NCI-H345 treated with DMSO at 0.1 percent for 48 hours (cell line): Measurements from ENCODE around the gene SPINT2.
"Not testable (repeated sequence)": the region's sequence is repeated elsewhere in the genome, so short reads cannot be mapped to it uniquely, and the experiment has no call there.

ENCODE experiments used
- DNase-seq: peaks from one replicate; lab custom pipeline; 2025; ENCODE audit not compliant: unreplicated experiment; lab: John Stamatoyannopoulos, UW

The SPINT2 gene

GRCh38 chr19:38234615-38235014 is 29.8 kb upstream of the SPINT2 start:
- no peak for DNase-seq

GRCh38 chr19:38239816-38240215 is 24.6 kb upstream of the SPINT2 start:
- no peak for DNase-seq

- no peak for DNase-seq
Measured at GRCh38 chr19:38243279-38243673, 21.1 kb upstream of the SPINT2 start.

- no peak for DNase-seq
Measured at GRCh38 chr19:38245826-38246498, 18.4 kb upstream of the SPINT2 start.

GRCh38 chr19:38247126-38247525 is 17.2 kb upstream of the SPINT2 start:
- DNase-seq, result no peak

GRCh38 chr19:38247734-38248268 is 16.6 kb upstream of the SPINT2 start:
- no peak for DNase-seq

GRCh38 chr19:38248421-38248820 is 16.0 kb upstream of the SPINT2 start:
- DNase-seq, result no peak

- no peak for DNase-seq
Measured at GRCh38 chr19:38250428-38250820, 13.9 kb upstream of the SPINT2 start.

GRCh38 chr19:38250821-38251563 is 13.4 kb upstream of the SPINT2 start:
- no peak for DNase-seq

- no peak for DNase-seq
Measured at GRCh38 chr19:38251564-38252051, 12.8 kb upstream of the SPINT2 start.

- no peak for DNase-seq
Measured at GRCh38 chr19:38252385-38252784, 12.0 kb upstream of the SPINT2 start.

GRCh38 chr19:38252941-38253691 is 11.3 kb upstream of the SPINT2 start:
- DNase-seq, result no peak

- DNase-seq, result no peak
Measured at GRCh38 chr19:38253788-38254187, 10.6 kb upstream of the SPINT2 start.

- DNase-seq, result no peak
Measured at GRCh38 chr19:38255383-38256014, 8.9 kb upstream of the SPINT2 start.

GRCh38 chr19:38261942-38262341 is 2.4 kb upstream of the SPINT2 start:
- DNase-seq, result not testable (repeated sequence)

GRCh38 chr19:38262585-38263268 is 1.6 kb upstream of the SPINT2 start:
- no peak for DNase-seq

GRCh38 chr19:38263689-38264485 is 486 bp upstream of the SPINT2 start:
- peak; percentile 99 for DNase-seq

GRCh38 chr19:38265213-38265861 is 964 bp downstream of the SPINT2 start:
- DNase-seq, result no peak

GRCh38 chr19:38265921-38266429 is 1.6 kb downstream of the SPINT2 start:
- DNase-seq, result no peak
